ENCODE data around the gene FCER1G. TPM values are rescaled to one million over a fixed set of nuclear protein-coding genes. Genes with fewer than 3 reads are reported as not detected.

Gene FCER1G
- total RNA-seq, result 38.3 TPM
- long read RNA-seq, transcript FCER1G-201 (5 exons, 591 nt), result major isoform, 11 of 15 reads
- long read RNA-seq, partial matches to known transcripts, result 1 of 15 reads
- long read RNA-seq, other reads (novel, unspliced or antisense), result 0 of 15 reads

DNA sequence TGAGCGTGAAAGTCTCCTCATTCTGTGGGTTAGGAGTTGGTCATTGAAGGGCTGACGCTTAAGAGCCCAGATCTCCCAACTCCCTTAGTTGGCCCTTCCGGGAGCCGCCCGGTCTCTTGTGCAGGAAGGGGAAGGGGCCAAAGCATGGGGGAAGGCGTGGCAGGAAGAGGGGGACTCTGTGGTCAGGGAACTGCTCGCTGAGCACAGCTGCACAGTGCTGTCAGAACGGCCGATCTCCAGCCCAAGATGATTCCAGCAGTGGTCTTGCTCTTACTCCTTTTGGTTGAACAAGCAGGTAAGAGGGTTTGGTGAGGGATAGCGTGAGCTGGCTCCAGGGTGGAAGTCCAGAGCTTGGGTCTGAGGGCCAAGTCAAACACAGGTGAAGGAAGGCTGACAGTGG lies at the start of gene FCER1G:
Gene FCER1G, plus strand, starts transcription at position 220 of the 400 bp plus-strand sequence. Its CDS starts 27 bp downstream, at position 247.
- intact Hi-C loops (cut with DNase I), result no loop called here
- peak; percentile 66 for ATAC-seq
- peak; percentile 91 for DNase-seq (ENCODE audit: missing footprints)

DNA sequence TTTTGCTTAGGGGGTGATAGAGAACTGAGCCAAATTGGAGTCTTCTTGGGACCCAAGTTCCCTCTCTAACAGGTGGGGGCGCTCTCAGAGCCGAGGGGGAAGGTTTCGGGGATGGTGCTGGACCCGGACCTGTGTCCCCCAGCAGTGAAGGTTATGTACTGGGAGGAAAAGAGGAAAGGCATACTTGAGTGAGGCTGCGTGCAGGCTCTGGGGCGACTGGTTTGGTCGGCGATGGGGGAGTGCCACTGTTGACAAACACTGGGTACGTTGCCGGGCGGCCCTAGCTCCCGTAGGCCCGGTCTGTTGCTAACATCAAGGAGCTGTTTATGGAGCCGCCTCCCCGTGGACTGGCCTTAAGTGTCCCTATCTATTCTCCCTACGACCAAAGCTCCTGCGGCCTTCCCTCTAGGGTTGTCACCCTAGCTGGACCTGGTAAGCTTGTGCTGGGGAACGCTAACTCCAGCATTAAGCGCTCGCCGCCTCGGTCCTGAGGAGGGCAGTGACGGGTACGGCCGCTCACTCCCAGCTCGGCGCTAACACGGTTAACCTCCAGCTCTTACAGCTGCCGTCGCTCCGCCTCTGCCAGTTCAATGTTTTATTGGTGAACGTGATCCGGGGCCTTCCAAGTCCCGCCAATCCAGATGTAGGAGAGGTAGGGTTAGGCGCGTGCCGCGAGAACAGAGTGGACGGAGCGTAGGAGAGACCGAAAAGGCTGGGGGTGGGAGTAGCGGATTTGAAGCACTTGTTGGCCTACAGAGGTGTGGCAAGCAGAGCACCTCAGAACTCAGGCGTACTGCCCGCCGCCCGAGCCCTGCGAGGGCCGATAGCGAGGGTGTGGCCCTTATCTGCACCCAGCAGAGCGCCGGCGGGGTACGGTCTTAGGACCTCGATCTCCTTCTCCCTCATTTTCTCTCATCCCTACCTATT lies 49.1 kb upstream of the FCER1G start, which contains the start of gene PPOX:
Gene PPOX, plus strand, starts transcription at position 685 of the 927 bp plus-strand sequence. CDS start 422 bp downstream, outside the sequence.
- peak; percentile 96 for ATAC-seq
- intact Hi-C loops (cut with DNase I), result no loop called here
- peak; percentile 99 for DNase-seq (ENCODE audit: missing footprints)

DNA sequence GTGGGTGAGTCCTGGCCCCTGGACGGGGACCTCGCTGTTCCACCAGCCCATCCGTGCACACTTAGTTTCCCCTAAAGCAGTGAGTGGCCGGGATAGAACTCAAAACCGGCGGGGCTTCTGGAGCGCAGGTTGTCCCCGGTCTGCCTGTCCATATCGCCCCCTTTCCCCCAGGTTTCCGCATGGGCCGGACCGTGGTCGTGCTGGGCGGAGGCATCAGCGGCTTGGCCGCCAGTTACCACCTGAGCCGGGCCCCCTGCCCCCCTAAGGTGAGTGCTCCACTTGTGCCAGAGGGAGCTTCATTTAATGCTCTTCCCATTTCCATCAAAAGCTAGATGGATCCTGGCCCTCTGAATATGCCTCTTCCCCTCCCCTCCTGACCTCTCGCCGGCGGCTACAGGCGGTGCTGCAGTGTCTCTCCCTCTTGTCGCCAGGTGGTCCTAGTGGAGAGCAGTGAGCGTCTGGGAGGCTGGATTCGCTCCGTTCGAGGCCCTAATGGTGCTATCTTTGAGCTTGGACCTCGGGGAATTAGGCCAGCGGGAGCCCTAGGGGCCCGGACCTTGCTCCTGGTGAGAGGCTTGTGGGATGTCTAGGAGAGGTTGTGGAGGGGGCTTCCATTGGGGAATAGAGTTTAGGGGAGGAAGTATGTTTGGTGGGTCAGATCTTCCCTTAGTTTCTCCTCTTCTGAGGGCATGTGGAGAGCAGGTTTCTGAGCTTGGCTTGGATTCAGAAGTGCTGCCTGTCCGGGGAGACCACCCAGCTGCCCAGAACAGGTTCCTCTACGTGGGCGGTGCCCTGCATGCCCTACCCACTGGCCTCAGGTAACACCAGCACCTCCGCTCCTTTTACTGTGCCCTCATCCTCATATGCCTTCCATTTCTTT lies 48.2 kb upstream of the FCER1G start:
- DNase-seq (ENCODE audit: missing footprints) (peak; percentile 70), ATAC-seq (no peak)
- intact Hi-C loops (cut with DNase I), result no loop called here

DNA sequence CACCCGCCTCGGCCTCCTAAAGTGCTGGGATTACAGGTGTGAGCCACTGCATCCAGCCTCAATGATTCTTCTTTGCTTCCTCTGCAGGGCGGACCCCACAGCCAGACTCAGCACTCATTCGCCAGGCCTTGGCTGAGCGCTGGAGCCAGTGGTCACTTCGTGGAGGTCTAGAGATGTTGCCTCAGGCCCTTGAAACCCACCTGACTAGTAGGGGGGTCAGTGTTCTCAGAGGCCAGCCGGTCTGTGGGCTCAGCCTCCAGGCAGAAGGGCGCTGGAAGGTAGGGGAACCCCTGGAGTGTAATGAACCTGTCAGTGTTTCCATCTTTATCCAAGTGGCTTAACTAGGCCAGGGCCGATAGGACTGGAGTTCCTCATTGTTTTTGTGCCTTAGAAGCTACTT lies 46.2 kb upstream of the FCER1G start:
- ATAC-seq (no peak), DNase-seq (ENCODE audit: missing footprints) (no peak)
- intact Hi-C loops (cut with DNase I), result no loop called here

DNA sequence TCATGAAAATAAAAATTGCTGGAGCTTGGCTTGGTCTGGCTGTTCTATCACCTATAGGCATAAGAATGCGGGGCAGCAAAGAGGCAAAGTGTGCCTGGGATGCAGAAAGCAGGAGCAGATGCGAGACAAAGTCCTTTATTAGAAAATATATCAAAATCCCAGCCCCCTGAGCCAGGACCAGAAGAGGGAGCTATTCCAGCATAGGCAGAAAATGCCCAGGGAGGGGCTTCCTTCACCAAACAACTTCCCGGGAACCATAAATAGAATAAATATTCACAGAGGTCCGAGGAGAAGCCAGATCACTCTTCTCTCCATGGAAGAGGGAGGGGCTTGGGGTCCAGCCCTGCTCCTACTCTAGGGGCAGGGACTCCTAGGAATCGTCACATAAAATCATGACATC lies 43.9 kb upstream of the FCER1G start:
- intact Hi-C loops (cut with DNase I), result no loop called here
- ATAC-seq (no peak), DNase-seq (ENCODE audit: missing footprints) (no peak)

DNA sequence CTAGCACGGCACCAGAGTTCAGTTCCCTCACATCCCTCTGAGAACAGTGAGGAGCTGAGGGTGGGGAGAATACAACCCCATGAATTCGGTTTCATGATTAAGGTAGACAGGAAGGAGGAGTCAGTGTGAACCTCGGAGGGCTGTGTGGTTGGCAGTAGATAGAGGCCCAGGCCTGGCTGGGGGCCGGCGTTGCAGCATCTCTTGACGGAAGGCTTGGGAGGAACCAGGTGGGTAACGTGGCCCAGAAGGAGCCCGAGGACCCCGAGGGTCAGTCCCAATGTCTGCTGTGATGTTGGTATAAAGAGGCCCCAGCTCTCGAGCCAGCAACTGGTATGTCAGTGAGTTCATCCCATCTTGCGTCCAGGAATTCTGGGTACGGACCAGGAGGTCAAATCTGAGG lies 43.4 kb upstream of the FCER1G start:
- intact Hi-C loops (cut with DNase I), result no loop called here
- DNase-seq (ENCODE audit: missing footprints) (no peak), ATAC-seq (no peak)

DNA sequence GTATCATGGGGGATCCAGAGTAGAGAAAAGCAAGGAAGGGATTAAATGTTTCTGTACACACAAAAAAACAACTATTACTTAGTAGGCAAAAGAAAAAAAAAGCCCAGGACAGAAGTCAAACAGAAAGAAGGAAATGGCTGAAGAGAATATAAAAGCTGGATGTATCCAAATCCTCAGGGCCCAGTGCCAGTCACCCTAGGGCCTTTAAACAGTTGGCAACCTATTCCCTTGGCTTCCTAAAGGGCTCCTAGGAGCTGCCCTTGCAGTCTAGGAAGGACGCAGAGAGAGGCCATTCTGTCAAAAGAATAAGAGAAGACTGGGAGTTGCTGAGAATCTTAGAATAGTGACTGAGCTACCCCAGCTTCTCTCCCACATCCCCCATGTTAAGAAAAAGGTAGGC lies 42.7 kb upstream of the FCER1G start:
- DNase-seq (ENCODE audit: missing footprints) (no peak), ATAC-seq (no peak)
- intact Hi-C loops (cut with DNase I), result no loop called here

DNA sequence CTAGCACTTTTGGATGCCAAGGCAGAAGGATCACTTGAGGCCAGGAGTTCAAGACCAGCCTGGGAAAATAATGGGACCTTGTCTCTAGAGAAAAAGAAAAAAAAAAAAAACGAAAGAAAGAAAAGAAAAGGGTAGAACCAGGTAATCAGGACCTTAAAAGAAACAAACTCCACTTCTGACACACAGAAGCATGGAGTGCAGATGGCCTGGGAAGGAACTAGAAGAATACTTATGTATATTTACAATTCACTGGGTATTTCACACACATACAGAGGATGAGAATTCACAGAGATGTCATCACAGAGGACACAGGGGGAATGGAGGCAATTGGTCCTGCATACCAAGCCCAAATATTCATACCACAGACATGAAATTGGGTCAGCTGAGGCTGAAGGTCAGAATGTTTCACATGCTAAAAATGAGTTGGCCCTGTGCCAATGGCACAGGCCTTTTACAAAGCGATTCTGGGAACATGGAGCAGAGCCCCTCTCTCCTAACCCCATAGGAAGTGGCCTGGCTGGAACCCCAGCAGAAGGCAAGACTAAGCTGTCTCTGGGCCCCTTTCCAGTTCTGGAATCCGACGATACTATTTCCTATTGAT lies 42.2 kb upstream of the FCER1G start:
- intact Hi-C loops (cut with DNase I), result no loop called here
- no peak for DNase-seq (ENCODE audit: missing footprints)
- ATAC-seq, result peak; percentile 6

DNA sequence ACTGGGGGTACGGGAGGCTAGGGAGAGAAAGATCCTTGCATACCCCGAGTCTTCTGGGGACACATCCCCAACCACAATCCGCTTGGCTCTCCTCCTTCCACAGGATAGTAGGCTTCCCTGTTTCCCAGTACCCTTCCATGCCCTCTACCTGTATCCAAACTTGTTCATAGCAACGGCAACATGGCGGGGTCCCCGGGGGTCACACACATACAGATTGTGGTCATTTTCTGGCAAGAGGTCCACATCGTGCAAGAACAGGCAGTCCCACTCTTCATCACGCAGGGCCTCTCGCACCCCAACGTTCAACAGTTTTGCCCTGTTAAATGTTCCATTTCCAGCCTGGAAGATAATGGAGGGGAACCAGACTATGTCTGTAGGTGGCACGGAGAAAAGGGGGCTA lies 41.4 kb upstream of the FCER1G start:
- intact Hi-C loops (cut with DNase I), result no loop called here
- DNase-seq (ENCODE audit: missing footprints) (no peak), ATAC-seq (no peak)

DNA sequence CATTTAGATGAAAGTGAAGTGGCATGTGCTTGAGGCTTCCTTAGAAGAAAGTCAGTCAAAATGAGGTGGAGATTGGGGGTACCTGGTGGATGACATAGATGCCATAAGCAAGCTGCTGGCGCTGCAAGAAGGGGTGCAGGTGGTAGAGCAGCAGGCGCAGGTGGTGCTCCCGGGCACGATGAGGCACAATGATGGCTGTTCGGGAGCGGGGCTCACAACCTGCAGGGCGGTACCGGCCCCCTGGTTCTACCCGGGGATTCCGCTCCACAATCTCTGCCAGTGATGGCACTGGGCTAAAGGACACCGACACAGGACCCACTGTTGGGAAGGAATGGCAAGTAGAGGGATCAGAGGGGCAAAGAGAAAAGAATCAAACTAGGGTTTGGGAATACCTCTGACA lies 40.2 kb upstream of the FCER1G start:
- ATAC-seq (no peak), DNase-seq (ENCODE audit: missing footprints) (no peak)
- intact Hi-C loops (cut with DNase I), result no loop called here

DNA sequence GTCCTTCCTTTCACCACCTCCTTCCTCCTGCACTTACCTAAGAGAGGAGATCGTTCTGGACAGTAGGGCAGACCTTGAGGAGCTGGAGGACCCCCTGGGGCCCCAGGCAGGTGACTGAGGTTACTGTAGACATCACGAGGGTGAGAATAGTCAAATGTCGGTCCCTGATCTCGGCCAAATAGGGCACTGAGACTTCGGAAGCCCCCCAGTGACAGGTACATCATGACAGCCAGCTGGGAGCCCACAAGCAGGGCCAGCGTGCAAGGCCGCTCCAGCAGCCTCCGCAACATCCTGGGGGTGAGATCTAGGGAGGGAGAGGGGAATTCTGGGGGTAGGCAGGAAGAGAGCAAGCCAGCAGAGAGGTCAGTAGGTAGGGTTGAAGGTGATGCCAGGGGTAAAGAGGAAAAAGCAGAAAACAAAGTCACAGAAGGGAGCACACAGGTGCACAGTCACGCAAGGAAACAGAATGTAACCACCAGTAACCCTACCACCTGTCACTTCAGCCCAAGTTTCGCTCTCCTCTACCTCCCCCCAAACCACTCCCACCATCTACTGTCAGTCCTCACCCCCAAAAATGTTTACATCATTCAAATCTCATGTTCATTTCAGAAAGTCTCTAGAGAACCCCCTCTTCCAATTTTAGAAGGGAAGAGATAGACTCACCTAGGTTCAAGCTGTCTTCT lies 39.2 kb upstream of the FCER1G start:
- ATAC-seq, result no peak
- intact Hi-C loops (cut with DNase I), result no loop called here
- DNase-seq (ENCODE audit: missing footprints), result no peak

DNA sequence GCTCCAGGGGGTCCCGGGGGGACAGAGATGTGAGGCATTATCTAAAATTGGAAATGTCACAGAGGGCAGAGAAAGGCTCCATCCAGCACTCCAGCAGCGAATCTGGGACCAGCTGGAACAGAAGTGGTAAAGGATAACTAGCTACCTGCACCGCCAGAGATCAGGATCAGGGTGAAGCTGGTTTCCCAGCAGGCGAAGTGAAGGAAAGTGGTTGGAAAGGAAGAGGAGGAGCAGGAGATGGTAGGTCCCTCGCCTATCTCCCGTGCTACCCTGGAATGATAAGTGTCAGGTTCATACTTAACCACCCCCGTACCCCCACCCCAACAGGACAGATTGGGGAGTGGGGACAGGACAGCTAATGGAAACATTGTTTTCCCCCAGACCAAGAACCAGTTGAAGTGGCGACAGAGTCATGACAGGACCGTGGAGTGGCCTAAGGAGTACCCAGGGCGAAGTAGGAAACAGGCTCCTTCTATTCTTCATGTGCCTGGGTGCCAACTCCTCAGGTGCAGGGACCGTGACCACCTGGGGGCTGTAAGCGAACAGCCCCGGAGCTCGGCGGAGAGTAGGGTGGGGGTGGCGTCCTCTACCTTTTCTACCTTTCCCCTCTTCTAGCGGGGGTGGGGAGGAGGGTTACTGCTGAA lies 38.5 kb upstream of the FCER1G start:
- DNase-seq (ENCODE audit: missing footprints) (no peak), ATAC-seq (peak; percentile 0)
- intact Hi-C loops (cut with DNase I), result no loop called here

DNA sequence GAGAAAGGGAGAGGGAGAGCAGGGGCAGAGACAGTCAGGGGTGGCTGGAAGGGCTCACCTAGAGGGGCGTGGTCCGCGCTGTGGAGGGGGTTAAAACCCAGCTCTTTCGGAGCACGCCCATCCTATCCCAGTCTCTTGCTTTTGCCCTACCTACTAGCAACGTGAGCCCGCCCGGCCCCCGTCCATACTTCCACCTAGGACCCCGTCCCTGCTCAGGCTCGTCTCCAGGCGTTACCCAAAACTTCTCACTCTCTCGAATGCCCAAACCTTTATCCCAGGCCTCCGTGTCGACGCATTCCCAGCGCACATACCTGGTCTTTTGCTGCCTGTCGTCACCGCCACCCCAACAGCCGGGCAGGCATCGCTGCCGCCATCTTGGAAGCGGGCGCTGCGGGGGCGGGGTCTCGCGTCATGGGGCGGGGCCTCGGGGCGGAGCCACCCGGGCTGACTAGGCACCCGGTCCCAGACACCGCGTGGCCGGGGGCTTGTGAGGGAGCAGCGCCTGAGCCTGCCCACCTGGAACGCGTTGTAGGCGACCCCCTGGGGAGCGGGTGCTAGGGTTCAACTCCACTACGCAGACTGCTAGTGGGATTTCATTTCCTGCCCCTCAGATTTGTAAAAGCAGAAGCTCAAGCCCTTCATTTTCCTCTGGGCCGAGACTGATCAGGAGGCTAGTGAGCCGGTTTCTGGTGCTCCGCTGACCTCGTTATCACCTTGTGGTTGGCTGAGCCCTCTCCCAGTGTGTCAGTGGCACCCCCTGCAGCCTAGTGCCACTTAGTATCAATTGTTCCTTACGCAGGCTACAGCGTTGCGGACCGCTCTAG lies 37.8 kb upstream of the FCER1G start, which contains the start of gene B4GALT3:
Gene B4GALT3, minus strand, starts transcription at position 396 of the 824 bp plus-strand sequence. CDS start 1,447 bp downstream, outside the sequence.
- intact Hi-C loops (cut with DNase I), result no loop called here
- peak; percentile 96 for DNase-seq (ENCODE audit: missing footprints)
- peak; percentile 93 for ATAC-seq

DNA sequence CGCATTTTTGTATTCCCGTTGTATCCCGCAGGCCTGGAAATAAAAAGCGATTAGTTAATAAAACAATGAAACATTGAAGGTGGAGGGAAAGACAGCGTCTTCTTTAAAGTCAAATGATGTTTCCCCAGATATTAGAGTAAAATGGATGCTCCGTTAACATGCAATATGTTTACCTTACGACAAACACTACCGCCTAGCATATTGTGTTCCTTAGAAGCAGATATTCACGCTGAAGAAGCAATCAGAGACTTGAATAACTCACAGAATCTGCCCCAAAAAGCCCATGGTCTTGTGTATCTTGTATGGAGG lies 37.2 kb upstream of the FCER1G start:
- ATAC-seq (no peak), DNase-seq (ENCODE audit: missing footprints) (no peak)
- intact Hi-C loops (cut with DNase I), result no loop called here

DNA sequence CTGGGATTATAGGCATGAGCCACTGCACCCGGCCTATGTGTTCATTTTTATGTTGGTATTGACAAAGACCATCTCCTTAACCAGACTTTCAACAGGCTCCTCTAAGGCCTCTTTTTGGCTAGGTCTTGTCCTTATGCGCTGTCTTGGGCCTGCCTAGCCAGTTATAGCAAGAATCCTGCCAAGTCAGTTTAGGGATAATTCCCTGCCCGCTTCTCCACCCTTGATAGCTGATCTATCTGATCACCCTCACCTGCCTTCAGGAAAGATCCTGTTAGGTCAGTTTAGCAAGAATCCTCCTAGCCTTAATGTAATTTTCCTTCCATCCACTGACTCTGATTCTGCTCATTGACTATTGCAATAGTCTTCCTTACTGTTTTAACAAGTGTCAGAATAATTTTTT lies 35.4 kb upstream of the FCER1G start:
- ATAC-seq, result no peak
- DNase-seq (ENCODE audit: missing footprints), result no peak
- intact Hi-C loops (cut with DNase I), result no loop called here

DNA sequence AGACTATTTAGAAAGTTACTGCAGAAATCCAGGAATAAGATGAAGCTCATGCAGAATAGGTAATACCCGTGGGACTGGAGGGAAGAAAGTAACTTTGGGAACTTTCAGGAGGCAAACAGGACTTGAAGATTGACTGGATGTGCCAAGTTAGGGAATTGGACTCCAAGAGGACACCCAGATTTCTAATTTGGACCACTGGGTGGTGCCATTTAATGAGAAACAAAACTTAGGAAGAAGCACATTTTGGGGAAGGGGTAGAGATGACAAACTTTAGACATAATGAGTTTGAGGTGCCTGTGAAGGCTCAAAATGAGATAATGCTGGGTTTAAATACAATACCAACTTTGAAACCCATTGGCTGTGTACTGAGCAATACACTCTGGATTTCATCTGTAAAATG lies 34.5 kb upstream of the FCER1G start:
- no peak for DNase-seq (ENCODE audit: missing footprints)
- ATAC-seq, result no peak
- intact Hi-C loops (cut with DNase I), result no loop called here

DNA sequence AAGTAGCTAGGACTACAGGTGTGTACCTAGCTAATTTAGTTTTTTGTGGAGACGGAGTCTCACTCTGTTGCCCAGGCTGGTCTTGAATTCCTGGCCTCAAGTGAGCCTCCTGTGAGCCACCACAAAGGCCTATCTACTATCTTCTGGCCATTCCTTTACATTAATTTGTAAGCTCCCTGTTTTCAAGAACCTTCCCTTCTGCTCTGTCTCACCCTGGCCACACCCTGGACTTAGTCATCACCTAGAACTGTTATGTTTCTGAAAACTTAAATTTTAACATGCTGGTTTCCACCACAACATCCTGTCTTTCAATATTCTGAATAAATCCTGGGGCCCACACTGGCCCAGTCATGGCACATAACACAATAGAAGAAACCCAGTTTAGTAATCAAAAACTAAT lies 32.9 kb upstream of the FCER1G start:
- no peak for DNase-seq (ENCODE audit: missing footprints)

More for the DNA sequence above, 32.9 kb upstream of the FCER1G start:
- no peak for ATAC-seq
- intact Hi-C loops (cut with DNase I), result no loop called here
